Progenitor cell of endocrine pancreas (in vitro differentiated cells): ENCODE measurements around the gene PPP1R36. TPM values are rescaled to one million over a fixed set of nuclear protein-coding genes. Genes with fewer than 3 reads are reported as not detected.

Source experiments
- DNase-seq: peaks from one replicate; pipeline ENCODE4 v3.0.0; 2021; ENCODE audit warnings: low spot score; ENCODE audit not compliant: unreplicated experiment
- H3K27ac Mint-ChIP-seq: 2 replicates; pipeline ENCODE4 v1.8.0; 2021; ENCODE audit warnings: mild to moderate bottlenecking, moderate library complexity, mixed read lengths
- H3K27me3 Mint-ChIP-seq: 2 replicates; pipeline ENCODE4 v1.8.0; 2021; ENCODE audit warnings: mixed read lengths
- H3K36me3 Mint-ChIP-seq: 2 replicates; pipeline ENCODE4 v1.8.0; 2022; ENCODE audit warnings: mixed read lengths; ENCODE audit not compliant: insufficient read depth
- H3K4me1 Mint-ChIP-seq: 2 replicates; pipeline ENCODE4 v1.8.0; 2021; ENCODE audit warnings: low read depth, mixed read lengths
- H3K4me3 Mint-ChIP-seq: 2 replicates; pipeline ENCODE4 v1.8.0; 2021; ENCODE audit warnings: low read depth, mild to moderate bottlenecking, moderate library complexity, mixed read lengths
- H3K9me3 Mint-ChIP-seq: 2 replicates; pipeline ENCODE4 v1.8.0; 2021; ENCODE audit warnings: low read depth, mixed read lengths
- CTCF ChIP-seq: fragments of 200-600 bp; sonication (generic); IDR thresholded peaks from one replicate; pipeline ENCODE4 v1.5.0; 2021; ENCODE audit warnings: antibody characterized with exemption, mild to moderate bottlenecking; ENCODE audit not compliant: unreplicated experiment
- long read RNA-seq: library from polyadenylated mRNA; unstranded; transcript quantifications from one replicate; pipeline ENCODE4 v2.0.0, GENCODE V29; 2020
- total RNA-seq: library from RNA; stranded (reverse); gene quantifications from 2 replicates; pipeline ENCODE4 v1.2.1, GENCODE V29; 2021

PPP1R36 gene
- total RNA-seq = 0.53 and 0.79 TPM in 2 replicates
- long read RNA-seq, partial matches to known transcripts = 1 of 2 reads
- long read RNA-seq, other reads (novel, unspliced or antisense) = 1 of 2 reads

- Mint-ChIP-seq H3K27ac (no peak within 1 kb of the TSS), H3K4me3 (peak within 1 kb of the TSS; percentile 53)
- no peak for DNase-seq
Observed at GRCh38 chr14:64549791-64550620, at the start of gene PPP1R36. PPP1R36 (plus strand) TSS chr14:64549961; CDS start chr14:64549998, 37 bp downstream.

GRCh38 chr14:64500088-64500487 is 49.7 kb upstream of the PPP1R36 start:
- no peak for DNase-seq
- Mint-ChIP-seq H3K27me3 (no peaks in the 10 kb centered on the region), H3K9me3 (no peaks in the 10 kb centered on the region), H3K4me1 (peaks cover 19% of the 10 kb centered on the region), H3K36me3 (no peaks in the 10 kb centered on the region), H3K27ac (no peak overlapping the region), H3K4me3 (no peak overlapping the region)
- no peak for TF ChIP-seq CTCF

More at GRCh38 chr14:64549791-64550620, at the start of gene PPP1R36:
- no peaks in the 10 kb centered on the region for H3K9me3 Mint-ChIP-seq
- no peaks in the 10 kb centered on the region for H3K36me3 Mint-ChIP-seq
- H3K27me3 Mint-ChIP-seq = peaks cover 28% of the 10 kb centered on the region
- no peak for TF ChIP-seq CTCF
- H3K4me1 Mint-ChIP-seq = peaks cover 7% of the 10 kb centered on the region

- no peak for TF ChIP-seq CTCF
- Mint-ChIP-seq H3K27me3 (no peaks in the 10 kb centered on the region), H3K36me3 (no peaks in the 10 kb centered on the region), H3K4me3 (peak overlapping the region; percentile 77), H3K9me3 (no peaks in the 10 kb centered on the region), H3K4me1 (peaks cover 27% of the 10 kb centered on the region), H3K27ac (no peak overlapping the region)
- no peak for DNase-seq
Observed at GRCh38 chr14:64501411-64502171, 48.2 kb upstream of the PPP1R36 start.

- Mint-ChIP-seq H3K9me3 (no peaks in the 10 kb centered on the region), H3K4me3 (peak overlapping the region; percentile 77), H3K27me3 (no peaks in the 10 kb centered on the region), H3K4me1 (peaks cover 32% of the 10 kb centered on the region), H3K36me3 (no peaks in the 10 kb centered on the region), H3K27ac (peak overlapping the region; percentile 93)
- DNase-seq = no peak
- TF ChIP-seq CTCF = no peak
Observed at GRCh38 chr14:64502456-64502855, 47.3 kb upstream of the PPP1R36 start.

- H3K9me3 Mint-ChIP-seq = no peaks in the 10 kb centered on the region
- H3K4me1 Mint-ChIP-seq = peaks cover 35% of the 10 kb centered on the region
- DNase-seq = no peak
Observed at GRCh38 chr14:64502887-64503433, 46.8 kb upstream of the PPP1R36 start.

More at GRCh38 chr14:64502887-64503433, 46.8 kb upstream of the PPP1R36 start:
- Mint-ChIP-seq H3K27ac (peak overlapping the region; percentile 97), H3K4me3 (peak overlapping the region; percentile 77), H3K36me3 (no peaks in the 10 kb centered on the region), H3K27me3 (no peaks in the 10 kb centered on the region)
- TF ChIP-seq CTCF = no peak
